ENCODE data around the gene EPHA6.

EPHA6 gene

DNA sequence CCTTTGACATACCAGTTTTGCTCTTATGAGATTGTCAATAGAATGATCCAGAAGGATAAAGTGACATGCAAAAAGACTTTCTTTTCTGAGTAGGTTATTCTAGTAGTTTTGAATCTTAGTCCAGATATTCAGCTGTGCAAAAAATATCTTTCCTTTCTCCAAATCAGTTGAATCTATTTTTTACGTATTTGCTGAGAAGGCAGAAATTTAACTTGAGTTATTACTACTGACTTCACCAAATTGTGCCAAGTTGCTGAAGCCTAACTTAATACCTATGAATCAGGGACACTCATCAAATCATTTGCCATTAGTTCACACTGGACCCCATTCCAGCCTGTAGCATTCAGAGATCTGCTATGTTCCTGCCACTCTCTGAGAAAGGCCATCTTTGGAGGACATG is 215.6 kb downstream of the EPHA6 start:
- no peak for DNase-seq

DNA sequence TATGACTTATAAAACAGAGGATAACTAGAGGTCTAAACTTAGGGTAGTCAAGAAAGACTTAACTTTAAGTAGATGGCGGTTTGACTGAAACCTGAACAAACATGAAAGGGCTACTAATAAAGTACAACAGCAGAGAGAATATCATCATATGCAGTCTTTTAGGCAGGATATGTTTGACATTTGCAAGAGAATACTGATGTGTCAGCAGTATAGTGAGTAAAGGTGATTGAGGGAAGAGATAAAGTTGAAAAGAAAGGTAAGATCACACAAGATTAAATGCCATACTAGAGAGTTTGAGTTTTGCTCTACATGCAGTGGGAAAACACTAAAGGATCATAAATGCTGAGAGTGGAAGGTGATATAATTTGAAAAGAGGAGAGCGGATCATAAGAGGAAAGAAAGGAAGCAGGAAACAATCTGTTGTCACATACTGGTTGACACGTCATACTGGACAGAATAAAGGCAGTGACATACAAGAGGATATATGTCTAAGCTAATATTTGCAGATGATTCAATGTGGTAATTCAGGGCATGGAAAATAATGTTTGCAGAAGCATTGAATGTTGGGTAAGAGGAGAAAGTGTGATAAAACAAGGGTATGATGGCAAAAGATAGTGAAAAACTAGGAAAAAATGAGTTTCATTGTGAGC is 223.0 kb downstream of the EPHA6 start:
- DNase-seq = peak; percentile 93

DNA sequence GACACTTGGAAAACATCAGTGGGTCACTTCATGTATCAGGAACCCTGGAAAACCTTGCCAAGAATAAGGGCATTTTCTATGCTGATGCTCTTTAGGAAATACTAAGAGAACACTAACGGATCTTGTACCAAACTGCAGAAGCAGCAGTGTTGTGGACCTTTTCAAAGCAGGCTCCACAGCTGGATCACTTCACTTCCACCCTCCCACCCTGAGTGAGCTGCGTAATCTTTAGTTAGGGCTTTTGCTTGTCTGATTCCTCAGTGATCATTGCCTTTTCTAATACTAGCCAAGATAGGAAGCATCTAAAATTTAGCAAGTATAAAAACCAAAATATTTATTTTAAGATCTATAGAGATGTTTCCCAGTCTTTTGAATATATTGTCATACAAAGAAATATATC is 229.0 kb downstream of the EPHA6 start:
- no peak for DNase-seq

DNA sequence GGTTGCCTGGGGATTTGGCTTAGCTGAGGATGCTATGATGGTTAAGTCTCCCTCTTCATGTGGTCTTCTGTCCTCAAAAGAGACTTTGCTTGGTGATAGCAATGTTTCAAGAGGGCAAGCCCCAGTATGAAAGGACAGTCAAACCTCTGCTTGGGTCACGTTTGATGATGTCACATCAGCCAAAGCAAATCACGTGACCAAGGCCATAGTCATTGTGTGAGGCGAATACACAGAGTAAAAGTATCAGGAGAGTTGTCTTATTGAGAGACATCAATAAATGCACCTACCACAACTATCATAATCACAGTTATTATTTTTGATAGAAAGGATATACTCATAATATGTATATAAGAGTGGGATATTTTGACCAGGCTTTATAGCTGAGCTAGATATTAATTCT is 243.0 kb downstream of the EPHA6 start:
- DNase-seq = no peak

DNA sequence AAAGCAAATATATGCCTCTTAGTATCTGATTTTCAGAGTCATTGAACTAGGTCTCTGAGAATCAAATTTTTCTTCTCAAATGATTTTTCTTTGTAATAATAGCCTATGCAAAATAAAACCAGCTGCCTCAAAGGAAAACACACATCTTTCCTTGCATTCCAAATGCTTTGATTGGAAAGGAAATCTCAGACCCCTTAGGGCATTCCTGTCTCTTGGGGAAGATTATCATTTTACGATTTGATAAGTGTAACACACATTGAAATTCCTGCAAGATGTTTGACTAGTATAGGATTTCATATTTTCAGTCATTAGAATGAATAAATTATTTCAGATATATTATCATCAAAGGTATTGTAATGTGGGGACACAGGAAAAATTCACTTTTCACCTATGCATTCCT is 244.8 kb downstream of the EPHA6 start:
- no peak for DNase-seq

DNA sequence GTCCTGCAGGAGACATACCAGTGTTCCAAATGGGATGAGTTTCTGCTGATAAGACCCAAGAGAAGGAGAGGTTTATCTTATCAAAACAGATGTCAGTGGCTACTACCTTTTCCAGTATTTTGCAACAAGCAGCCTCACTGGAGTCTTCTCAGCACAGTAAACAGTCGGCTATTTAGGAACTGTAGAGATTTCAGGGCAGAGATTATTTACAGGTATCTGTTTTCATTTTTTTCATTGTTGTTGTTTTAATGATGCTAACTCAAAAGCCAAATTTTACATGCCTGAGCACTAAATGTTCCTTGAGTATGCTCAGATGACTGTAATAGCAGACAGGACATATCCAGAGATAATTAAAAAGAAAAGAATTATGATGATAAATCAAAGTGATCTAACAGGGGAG is 252.1 kb downstream of the EPHA6 start:
- DNase-seq = no peak

DNA sequence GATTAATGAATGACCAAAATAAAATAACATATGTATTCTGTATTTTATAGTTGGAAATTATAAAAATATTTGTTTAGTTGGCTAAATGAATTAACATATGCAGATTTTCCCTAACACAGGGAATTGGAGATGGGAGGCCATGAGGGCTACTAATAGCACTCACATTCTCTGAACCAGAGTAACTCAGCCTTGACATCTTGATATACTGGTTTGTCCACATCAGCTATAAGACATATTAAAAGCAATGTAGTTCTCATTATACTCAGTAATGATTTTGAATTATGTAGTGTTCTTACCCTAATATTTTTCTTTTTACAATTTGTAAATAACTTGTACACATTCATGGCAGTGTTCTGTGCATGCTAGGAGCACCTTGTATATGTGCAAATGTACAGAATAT is 255.9 kb downstream of the EPHA6 start:
- peak; percentile 26 for DNase-seq

DNA sequence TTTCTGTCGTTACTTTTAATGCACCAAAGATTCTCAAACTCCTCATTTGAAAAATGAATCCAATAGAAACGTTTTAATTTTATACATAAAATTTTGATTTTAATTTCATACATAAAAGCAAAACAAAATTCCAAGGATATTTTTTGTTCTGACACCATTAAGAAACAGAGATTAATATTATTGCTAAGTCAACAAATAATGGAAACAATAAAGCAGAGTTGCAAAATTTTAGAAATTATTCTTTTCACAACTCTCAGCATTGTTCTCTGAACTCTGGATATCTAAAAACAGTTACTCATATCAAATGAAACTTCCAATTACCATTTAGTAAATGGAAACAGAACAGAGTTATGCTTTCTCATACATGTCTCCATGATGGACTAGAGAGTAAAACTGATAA is 260.2 kb downstream of the EPHA6 start:
- DNase-seq = no peak

DNA sequence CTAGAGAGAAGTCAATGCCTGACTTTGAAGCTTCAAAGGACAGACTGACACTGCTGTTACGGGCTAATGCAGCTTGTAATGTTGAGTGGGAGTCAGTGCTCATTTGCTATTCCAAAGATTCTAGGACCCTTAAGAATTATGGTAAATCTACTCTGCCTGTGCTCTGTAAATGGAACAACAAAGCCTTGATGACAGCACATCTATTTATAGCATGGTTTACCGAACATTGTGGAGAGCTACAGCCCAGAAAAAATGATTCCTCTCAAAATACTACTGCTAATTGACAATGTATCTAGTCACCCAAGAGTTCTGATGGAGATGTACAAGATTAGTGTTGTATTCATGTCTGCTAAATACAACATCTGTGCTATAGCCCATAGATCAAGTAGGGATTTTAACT is 262.3 kb downstream of the EPHA6 start:
- DNase-seq = no peak

DNA sequence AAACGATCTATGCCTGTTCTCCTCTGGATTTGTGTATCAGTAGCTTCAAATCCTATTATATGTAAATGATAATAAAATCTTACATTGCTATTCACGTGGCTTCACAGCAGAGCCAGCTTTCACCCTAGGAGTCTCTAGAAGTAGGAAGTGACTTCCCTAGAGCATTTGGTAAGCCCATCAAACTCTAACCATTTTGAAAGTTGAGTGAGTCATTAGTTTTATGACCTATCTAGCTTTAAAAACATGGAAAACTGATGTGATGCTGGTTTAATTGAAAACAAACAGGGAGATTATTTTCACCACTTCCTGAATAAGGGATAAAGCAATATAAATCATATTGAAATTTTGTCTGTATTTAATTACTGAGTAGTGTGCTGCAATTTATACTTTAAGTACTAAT is 275.2 kb downstream of the EPHA6 start:
- no peak for DNase-seq

DNA sequence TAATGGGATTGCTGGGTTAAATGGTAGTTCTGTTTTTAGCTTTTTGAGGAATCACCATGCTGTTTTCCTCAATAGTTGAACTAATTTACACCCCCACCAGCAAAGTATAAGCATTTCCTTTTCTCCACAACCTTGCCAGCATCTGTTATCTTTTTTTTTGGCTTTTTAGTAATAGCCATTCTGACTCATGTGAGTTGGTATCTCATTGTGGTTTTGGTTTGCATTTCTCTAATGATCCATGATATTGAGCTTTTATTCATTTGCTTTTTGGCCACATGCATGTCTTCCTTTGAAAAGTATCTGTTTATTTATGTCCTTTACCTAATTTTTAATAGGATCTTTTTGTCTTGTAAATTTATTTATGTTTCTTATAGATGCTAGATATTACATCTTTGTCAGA is 288.2 kb downstream of the EPHA6 start:
- DNase-seq = no peak

DNA sequence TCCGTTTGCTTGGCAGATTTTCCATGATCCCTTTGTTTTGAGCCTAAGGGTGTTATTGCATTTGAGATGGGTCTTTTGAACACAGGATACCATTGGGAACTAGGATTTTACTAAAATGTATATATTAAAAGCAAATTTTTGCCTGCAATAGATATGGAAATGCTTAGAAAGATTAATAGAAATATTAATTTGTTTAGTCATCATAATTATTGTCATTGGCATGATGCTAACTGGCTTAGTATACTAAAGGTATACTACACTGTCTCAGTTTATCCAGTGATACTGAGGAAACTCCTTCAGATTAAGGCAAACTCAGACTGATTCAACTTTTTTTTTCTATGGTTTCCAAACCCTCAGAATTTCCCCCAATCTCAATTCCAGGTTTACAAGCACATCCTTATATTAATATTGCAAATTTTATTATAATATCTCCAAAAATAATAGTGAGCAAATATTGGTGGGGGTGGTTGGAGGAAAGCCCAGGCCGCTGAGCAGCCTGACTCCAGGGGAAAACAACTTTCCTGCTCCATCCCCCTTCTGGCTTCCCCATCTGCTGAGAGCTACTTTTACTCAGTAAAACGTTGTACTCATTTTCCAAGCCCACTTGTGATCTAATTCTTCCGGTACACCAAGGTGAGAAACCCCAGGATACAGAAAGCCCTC is 291.7 kb downstream of the EPHA6 start:
- no peak for DNase-seq

DNA sequence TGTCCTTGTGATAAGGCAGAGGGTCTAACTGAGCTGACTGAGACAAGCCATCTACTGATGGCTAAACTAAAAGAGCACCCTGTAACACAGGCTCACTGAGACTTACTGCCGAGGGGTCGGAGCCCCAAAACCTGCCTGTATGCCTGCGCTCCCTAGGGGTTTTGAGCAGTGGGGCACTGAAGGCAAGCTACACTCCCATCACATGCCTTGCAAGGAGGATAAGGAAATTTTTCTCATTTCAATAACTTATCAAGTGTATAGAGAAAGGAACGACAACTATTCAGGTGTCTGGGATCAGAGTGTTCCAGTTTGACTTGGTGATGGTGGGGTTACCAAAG is 292.2 kb downstream of the EPHA6 start:
- no peak for DNase-seq

DNA sequence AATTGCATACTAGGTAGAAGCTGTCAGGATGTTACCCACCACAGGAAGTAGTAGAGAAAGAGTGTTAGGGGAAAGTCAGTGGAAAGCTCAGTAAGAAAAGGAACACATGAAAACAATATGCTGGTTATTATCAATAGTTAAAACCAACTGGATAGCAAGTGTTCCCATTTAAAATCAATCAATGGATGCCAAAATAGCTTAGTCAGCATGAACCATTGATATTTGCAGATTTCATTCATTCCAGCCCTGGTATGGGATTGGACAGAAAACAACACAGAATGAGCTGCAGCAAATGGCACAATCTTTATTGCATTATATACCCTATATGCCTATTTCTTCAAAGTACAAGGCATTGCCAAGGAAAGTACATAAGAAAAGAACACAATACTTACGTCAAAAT is 293.7 kb downstream of the EPHA6 start:
- DNase-seq = no peak

DNA sequence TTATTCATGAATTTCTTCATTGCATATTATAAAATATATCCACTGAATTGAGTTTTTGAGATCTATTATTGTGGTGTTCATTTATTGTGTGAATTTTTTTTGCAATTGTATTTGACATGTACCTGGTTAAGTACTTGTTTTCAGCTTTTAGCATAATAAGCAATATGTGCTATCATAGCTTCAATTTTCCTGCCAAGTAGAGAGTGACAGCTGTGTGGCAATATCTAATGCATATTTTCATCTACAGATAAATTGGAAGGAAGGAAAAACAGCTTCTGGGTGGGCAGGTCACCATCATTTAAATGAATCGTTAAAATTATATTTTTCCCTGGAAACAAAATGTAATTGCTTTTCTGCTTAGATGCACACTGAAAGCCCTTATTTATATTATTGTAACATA is 296.9 kb downstream of the EPHA6 start:
- DNase-seq = no peak

DNA sequence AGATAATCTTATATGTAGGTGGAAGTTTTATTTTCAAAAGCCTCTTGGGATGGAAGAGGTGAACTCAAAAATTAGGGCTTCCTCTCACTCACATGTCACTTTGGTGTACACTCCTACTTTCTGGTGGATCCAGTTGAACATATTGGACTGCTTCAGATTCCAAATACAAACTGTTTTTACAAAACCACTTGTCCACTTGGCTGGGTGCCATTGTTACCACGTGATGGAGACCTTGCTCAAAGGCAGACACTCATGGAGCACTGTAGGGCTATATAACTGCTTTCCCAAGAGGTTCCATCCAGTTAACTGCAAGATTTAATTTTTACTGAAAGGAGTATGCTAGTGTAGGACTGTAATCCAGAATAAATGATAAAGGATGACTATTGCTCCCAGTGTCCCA is 307.0 kb downstream of the EPHA6 start:
- DNase-seq = peak; percentile 7

DNA sequence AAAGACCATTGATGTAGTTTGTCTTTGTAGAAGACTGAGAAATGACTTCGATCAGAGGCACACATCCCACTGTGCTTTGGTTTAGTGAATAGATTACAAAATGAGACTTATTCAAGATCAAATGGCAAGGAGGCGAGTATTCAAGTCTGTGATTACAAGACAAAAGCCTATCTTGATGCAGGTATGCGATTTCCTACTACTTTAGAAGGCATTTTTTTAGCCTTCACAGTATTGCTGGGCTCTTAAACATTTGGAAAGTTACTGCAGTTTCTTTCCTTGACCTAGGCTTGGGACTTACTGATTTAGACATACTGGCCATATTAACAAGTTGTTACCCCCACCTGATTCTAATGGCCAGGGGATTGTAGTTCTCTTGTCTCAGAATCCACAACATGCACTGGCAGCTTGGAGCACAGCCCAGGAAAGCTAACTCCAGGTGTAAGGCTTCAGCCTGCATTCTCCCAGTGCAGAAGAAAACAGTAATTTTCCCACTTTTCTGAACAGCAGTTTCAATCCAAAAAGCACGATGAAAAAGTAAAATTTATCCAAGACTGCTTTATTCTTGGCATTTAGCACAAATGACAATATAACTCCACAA is 311.6 kb downstream of the EPHA6 start:
- no peak for DNase-seq

DNA sequence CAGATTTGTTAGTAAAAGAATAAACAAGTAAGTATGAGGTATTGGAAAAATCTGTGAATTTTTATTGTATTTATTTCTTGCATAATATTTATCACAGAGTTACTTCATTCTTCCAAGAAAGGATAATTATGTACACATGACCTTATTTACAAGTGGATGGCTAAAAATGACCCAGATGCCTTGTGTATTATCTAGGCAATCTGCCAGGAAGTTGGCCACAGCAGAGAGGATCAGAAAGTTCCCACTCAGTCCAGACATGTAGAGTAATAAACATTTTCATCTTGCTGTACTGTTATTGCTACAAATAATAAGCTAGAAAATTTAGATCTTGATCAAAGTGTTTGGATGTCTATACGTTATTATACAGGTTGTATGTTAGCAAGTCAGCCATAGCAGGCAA is 317.1 kb downstream of the EPHA6 start:
- DNase-seq = peak; percentile 4

DNA sequence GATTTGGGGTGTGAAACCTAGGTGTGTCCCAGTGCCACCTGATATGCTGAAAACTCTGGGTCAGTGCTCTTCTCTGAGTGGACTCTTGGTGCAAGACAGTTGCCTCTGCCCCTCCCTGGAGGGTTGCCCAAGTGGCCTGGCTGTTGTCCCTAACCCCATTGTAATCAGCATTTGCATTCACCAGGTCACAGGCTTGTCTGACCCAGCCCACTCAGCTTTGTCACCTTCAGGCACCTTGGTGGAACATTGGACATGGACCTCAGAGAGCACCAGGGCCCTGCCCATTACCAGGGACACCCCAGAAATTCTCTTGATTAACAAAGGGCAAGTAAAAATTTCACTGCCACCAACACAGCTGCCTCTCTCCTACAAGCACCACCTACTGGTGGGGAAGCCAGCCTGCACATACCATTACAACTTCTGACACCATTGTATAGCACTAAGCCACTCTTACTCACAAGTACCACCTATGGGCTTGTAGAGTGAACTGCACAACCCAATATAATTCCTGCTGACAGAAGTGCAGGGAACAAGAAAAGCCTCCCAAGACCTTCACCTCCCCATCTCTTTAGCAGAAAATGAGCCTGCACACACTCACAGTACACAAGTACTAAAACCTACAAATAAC is 324.6 kb downstream of the EPHA6 start:
- peak; percentile 66 for DNase-seq

DNA sequence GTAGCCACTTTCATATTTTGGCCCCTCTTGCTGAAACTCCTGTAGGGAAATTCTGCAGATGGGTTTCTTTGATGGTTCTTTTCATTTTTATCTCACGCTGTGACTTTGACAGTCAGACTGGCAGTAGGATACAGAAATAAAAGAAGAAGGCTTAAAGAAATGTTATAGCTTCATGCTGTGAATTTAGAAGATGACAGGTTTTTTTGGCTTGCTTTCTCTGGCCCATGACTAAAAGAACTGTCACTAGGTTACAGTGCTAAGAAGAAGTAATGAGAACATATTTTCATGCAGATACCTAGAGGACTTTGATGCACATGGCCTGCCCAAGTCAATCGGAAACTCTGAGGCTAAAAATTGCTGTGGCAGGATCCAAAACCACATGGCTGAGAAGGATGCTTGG is 334.5 kb downstream of the EPHA6 start:
- no peak for DNase-seq

DNA sequence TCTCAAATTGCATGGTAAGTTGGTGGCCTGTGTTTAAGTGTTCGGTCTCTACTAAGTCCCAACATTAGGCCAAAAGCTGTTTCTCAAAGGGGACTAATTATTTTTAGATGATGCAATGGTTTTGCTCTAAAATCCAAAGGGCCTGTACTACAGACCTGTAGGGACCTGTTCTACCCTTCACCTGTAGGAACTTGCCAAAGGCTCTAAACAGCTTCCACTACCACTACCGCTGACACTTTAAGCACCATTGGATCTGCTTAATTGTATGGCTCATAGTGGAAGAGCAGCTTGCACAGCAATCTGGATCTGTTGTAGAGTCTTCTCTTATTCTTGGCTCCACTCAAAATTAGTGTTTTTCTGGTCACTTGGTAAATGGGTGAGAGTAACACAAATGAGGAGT is 346.8 kb downstream of the EPHA6 start:
- DNase-seq = no peak

DNA sequence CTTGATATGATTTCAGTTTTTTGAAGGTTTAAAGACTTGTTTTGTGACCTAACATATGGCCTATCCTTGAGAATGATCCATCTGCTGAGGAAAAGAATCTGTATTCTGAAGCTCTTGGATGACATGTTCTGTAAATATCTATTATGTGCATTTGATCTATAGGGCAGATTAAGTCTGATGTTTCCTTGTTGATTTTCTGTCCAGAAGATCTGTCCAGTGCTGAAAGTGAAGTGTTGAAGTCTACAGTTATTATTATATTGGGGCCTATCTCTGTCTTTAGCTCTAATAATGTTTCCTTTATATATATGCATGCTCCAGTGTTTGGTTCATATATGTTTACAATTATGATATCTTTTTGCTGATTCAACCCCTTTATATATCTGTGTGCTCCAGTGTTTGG is 362.8 kb downstream of the EPHA6 start:
- DNase-seq = no peak

DNA sequence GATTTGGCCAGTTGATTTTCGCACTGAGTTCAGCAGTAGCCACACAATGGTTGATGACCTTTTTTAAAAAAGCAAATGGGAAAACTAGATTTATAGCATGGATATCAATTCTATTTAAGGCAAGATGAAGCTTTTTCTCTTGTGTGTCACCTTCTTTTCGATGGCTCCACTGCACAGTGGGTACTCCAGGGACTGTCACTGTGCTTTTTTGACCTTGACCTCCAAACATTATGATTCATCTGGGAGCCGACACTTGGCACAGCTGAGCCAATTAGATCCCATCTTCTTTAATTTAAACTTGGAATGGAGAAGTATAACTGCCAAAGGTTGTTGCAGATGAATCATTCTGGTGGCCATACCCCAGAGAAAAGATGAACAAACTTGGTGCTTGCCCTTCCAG is 367.3 kb downstream of the EPHA6 start:
- DNase-seq = peak; percentile 22

DNA sequence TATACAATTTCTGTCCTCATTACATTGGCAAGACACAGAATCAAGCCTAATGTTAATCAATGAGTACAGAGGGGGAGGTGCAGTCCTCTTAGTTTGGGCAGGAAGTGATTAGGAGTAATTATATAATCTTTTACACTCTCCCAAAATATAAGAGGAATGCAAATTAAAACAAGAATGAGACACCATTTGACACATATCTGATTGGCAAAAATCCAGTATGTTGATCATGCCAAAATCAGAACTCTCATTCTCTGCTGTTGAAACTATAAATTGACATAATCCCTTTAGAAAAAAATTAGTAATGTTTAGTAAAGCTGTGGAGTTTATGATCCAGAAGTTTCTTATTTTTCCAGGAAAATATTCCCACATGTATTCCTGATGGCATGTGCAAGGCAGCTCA is 373.4 kb downstream of the EPHA6 start:
- DNase-seq = no peak

DNA sequence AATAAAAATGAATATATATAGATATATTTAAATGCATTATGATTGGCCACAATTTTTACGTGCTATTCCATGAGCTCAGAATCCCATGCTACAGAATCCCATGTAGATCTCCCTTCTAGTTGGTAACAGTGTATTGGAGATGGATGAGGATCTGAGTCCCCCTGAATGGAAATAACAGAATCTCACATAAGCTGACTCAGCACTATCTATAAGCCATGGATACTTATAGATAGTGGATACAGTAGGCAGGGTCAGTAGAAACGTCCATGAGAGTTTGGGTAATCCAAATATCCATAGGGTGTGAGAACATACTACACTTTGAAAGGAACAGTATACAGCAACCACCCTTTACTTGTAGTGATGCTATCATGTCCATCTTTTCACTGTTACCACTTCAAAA is 375.4 kb downstream of the EPHA6 start:
- no peak for DNase-seq
